ENCODE measurements around the gene ADIRF. TPM values are rescaled to one million over a fixed set of nuclear protein-coding genes. Genes with fewer than 3 reads are reported as not detected.

ADIRF gene
- total RNA-seq, 1 experiment from 2014 or later = not detected

- Histone ChIP-seq H3K27ac (ENCODE audit: low read depth, low read length, poor library complexity, severe bottlenecking) (peak overlapping the region; percentile 63), H3K27me3 (replicated peaks; ENCODE audit: insufficient read depth, low read depth, low read length, poor library complexity) (no peaks in the 10 kb centered on the region), H3K4me1 (ENCODE audit: insufficient read depth, low read length, poor library complexity, severe bottlenecking) (peaks cover 6% of the 10 kb centered on the region), H3K9me3 (ENCODE audit: low read depth, low read length, poor library complexity, severe bottlenecking) (no peaks in the 10 kb centered on the region), H3K4me3 (ENCODE audit: low read depth, low read length, poor library complexity, severe bottlenecking) (peak overlapping the region; percentile 49), H3K36me3 (ENCODE audit: insufficient read depth, low read length, poor library complexity, severe bottlenecking) (no peaks in the 10 kb centered on the region)
- TF ChIP-seq EZH2 (IDR thresholded peaks at IDR 0.05; ENCODE audit: borderline replicate concordance, low read depth, low read length, poor library complexity, severe bottlenecking) (no peak), CTCF (conservative IDR thresholded peaks at IDR 0.05; ENCODE audit: low read depth, low read length) (no peak)
- DNase-seq (ENCODE audit: low spot score) = no peak
- CTCF ChIA-PET = no interaction called here
- POLR2A ChIA-PET (ENCODE audit: low non-redundant PET) = no interaction called here
- BruUV-seq (replicated peaks) = no TSS peak
- intact Hi-C loops (cut with micrococcal nuclease; ENCODE audit: unreplicated experiment) = no loop called here
These were observed 2.1 kb downstream of the ADIRF start for GRCh38 chr10:86970162-86970981.

- Histone ChIP-seq H3K4me1 (ENCODE audit: insufficient read depth, low read length, poor library complexity, severe bottlenecking) (peaks cover 6% of the 10 kb centered on the region), H3K27me3 (replicated peaks; ENCODE audit: insufficient read depth, low read depth, low read length, poor library complexity) (no peaks in the 10 kb centered on the region), H3K9me3 (ENCODE audit: low read depth, low read length, poor library complexity, severe bottlenecking) (no peaks in the 10 kb centered on the region), H3K36me3 (ENCODE audit: insufficient read depth, low read length, poor library complexity, severe bottlenecking) (no peaks in the 10 kb centered on the region), H3K27ac (ENCODE audit: low read depth, low read length, poor library complexity, severe bottlenecking) (peak overlapping the region; percentile 63), H3K4me3 (ENCODE audit: low read depth, low read length, poor library complexity, severe bottlenecking) (peak overlapping the region; percentile 49)
- ChIA-PET POLR2A (ENCODE audit: low non-redundant PET) (no interaction called here), CTCF (no interaction called here)
- no TSS peak for BruUV-seq (replicated peaks)
- no peak for DNase-seq (ENCODE audit: low spot score)
- TF ChIP-seq EZH2 (IDR thresholded peaks at IDR 0.05; ENCODE audit: borderline replicate concordance, low read depth, low read length, poor library complexity, severe bottlenecking) = no peak
- no peak for TF ChIP-seq CTCF (conservative IDR thresholded peaks at IDR 0.05; ENCODE audit: low read depth, low read length)
- intact Hi-C loops (cut with micrococcal nuclease; ENCODE audit: unreplicated experiment) = no loop called here
These were observed 2.6 kb downstream of the ADIRF start for GRCh38 chr10:86970982-86971231.

GRCh38 chr10:86971232-86971991 lies 3.1 kb downstream of the ADIRF start:
- CTCF ChIA-PET = no interaction called here
- TF ChIP-seq EZH2 (IDR thresholded peaks at IDR 0.05; ENCODE audit: borderline replicate concordance, low read depth, low read length, poor library complexity, severe bottlenecking) (no peak), CTCF (conservative IDR thresholded peaks at IDR 0.05; ENCODE audit: low read depth, low read length) (no peak)
- BruUV-seq (replicated peaks) = no TSS peak
- peaks cover 1% of the 10 kb centered on the region for H3K4me1 ChIP-seq (ENCODE audit: insufficient read depth, low read length, poor library complexity, severe bottlenecking)
- peak overlapping the region; percentile 49 for H3K4me3 ChIP-seq (ENCODE audit: low read depth, low read length, poor library complexity, severe bottlenecking)
- POLR2A ChIA-PET (ENCODE audit: low non-redundant PET) = no interaction called here
- H3K27ac ChIP-seq (ENCODE audit: low read depth, low read length, poor library complexity, severe bottlenecking) = peak overlapping the region; percentile 63
- H3K27me3 ChIP-seq (replicated peaks; ENCODE audit: insufficient read depth, low read depth, low read length, poor library complexity) = no peaks in the 10 kb centered on the region
- H3K9me3 ChIP-seq (ENCODE audit: low read depth, low read length, poor library complexity, severe bottlenecking) = no peaks in the 10 kb centered on the region
- DNase-seq (ENCODE audit: low spot score) = peak; percentile 79
- H3K36me3 ChIP-seq (ENCODE audit: insufficient read depth, low read length, poor library complexity, severe bottlenecking) = no peaks in the 10 kb centered on the region
- intact Hi-C loops (cut with micrococcal nuclease; ENCODE audit: unreplicated experiment) = no loop called here

All from A673 (cell line).